NB4 (cell line): ENCODE results near the gene AZIN2.

Experiments
- POLR2A ChIP-seq: IDR thresholded peaks from 2 replicates; pipeline ENCODE4 v1.6.1; 2011; ENCODE audit warnings: mild to moderate bottlenecking; ENCODE audit not compliant: insufficient read length; ENCODE audit errors: extremely low read depth
- TF ChIP-seq, protein P1 (sequence below): IDR thresholded peaks from one replicate; pipeline ENCODE4 v1.5.1; 2012; ENCODE audit warnings: low read depth, low read length

DNA sequence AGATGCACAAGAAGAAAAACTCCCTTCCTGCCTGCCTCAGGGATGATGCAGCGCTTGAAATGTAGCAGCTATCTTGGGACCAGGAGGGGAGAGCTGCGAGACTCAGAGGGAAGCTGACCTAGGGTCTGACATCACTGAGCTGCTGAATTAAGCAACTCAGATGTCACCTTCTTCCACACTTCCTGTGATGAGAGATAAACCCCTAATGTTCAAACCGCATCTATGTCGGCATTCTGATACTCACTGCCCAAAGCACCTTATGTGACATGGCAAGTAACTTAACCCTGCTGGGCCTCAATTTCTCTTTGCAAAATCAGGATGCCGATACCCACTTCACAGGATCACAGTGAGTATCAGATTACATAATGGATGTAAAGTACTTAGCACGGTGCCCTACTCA is 35.1 kb upstream of the AZIN2 start:
- TF ChIP-seq, protein P1, sequence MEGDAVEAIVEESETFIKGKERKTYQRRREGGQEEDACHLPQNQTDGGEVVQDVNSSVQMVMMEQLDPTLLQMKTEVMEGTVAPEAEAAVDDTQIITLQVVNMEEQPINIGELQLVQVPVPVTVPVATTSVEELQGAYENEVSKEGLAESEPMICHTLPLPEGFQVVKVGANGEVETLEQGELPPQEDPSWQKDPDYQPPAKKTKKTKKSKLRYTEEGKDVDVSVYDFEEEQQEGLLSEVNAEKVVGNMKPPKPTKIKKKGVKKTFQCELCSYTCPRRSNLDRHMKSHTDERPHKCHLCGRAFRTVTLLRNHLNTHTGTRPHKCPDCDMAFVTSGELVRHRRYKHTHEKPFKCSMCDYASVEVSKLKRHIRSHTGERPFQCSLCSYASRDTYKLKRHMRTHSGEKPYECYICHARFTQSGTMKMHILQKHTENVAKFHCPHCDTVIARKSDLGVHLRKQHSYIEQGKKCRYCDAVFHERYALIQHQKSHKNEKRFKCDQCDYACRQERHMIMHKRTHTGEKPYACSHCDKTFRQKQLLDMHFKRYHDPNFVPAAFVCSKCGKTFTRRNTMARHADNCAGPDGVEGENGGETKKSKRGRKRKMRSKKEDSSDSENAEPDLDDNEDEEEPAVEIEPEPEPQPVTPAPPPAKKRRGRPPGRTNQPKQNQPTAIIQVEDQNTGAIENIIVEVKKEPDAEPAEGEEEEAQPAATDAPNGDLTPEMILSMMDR, result no peak
- TF ChIP-seq POLR2A, result no peak
